A673 (cell line): ENCODE measurements around the gene S100A12. TPM values are rescaled to one million over a fixed set of nuclear protein-coding genes. Genes with fewer than 3 reads are reported as not detected.

ENCODE experiments used
- BruUV-seq: library from RNA; stranded (reverse); fragments of 400-500 nt; replicated peaks from 2 replicates; lab custom pipeline; 2021; lab: Mats Ljungman, UMichigan
- CTCF ChIA-PET: fragments of 300-600 bp; sonication (Branson Sonifier 250); formaldehyde crosslinking; loops from one replicate; lab custom pipeline; 2022; ENCODE audit warnings: antibody characterized with exemption; lab: Charles Lee
- POLR2A ChIA-PET: fragments of 300-600 bp; sonication (Branson Sonifier 250); formaldehyde crosslinking; loops from one replicate; lab custom pipeline; 2022; ENCODE audit warnings: antibody characterized with exemption; ENCODE audit not compliant: low non-redundant PET; lab: Charles Lee
- DNase-seq: peaks from one replicate; pipeline ENCODE4 v3.0.0-alpha.2; 2015; ENCODE audit warnings: low spot score
- H3K27ac ChIP-seq: fragments of 200-600 bp; sonication (generic); 2 replicates; pipeline ENCODE4 v1.5.1; 2016; ENCODE audit warnings: mixed run types, low read depth, mild to moderate bottlenecking, mixed read lengths, antibody characterized with exemption, low read length; ENCODE audit not compliant: poor library complexity, severe bottlenecking
- H3K27me3 ChIP-seq: fragments of 200-600 bp; sonication (generic); replicated peaks from 2 replicates; pipeline ENCODE4 v1.6.1; 2017; ENCODE audit warnings: mixed run types, low read depth, mild to moderate bottlenecking, mixed read lengths, antibody characterized with exemption, low read length; ENCODE audit not compliant: insufficient read depth, poor library complexity
- H3K36me3 ChIP-seq: fragments of 200-600 bp; sonication (generic); 2 replicates; pipeline ENCODE4 v1.6.1; 2016; ENCODE audit warnings: mixed run types, mild to moderate bottlenecking, mixed read lengths, antibody characterized with exemption, low read length; ENCODE audit not compliant: insufficient read depth, poor library complexity, severe bottlenecking
- H3K4me1 ChIP-seq: fragments of 200-600 bp; sonication (generic); 2 replicates; pipeline ENCODE4 v1.6.1; 2017; ENCODE audit warnings: mixed run types, mild to moderate bottlenecking, mixed read lengths, antibody characterized with exemption, low read length; ENCODE audit not compliant: insufficient read depth, poor library complexity, severe bottlenecking
- H3K4me3 ChIP-seq: fragments of 200-600 bp; sonication (generic); 2 replicates; pipeline ENCODE4 v1.5.1; 2016; ENCODE audit warnings: low read depth, mixed run types, mild to moderate bottlenecking, mixed read lengths, low read length; ENCODE audit not compliant: poor library complexity, severe bottlenecking
- H3K9me3 ChIP-seq: fragments of 200-600 bp; sonication (generic); 2 replicates; pipeline ENCODE4 v1.6.1; 2016; ENCODE audit warnings: mixed run types, low read depth, mild to moderate bottlenecking, mixed read lengths, antibody characterized with exemption, low read length; ENCODE audit not compliant: poor library complexity, severe bottlenecking
- EZH2 ChIP-seq: fragments of 200-600 bp; sonication (generic); IDR thresholded peaks from 2 replicates; pipeline ENCODE4 v1.6.1; 2017; ENCODE audit warnings: borderline replicate concordance, low read depth, mild to moderate bottlenecking, mixed read lengths, antibody characterized with exemption, low read length; ENCODE audit not compliant: poor library complexity, severe bottlenecking
- intact Hi-C: fragments of 100-400 bp; cut with micrococcal nuclease; formaldehyde crosslinking; loops from one replicate; pipeline ENCODE4 v1.10.0; 2022; ENCODE audit not compliant: unreplicated experiment
- total RNA-seq: library from RNA; stranded (reverse); gene quantifications from 2 replicates; pipeline ENCODE4 v1.2.3, GENCODE V29; 2021
- TF ChIP-seq, protein P1 (sequence below): fragments of 300-800, 200-600 bp; sonication (generic); conservative IDR thresholded peaks from 2 replicates; pipeline ENCODE4 v1.5.1; 2017; ENCODE audit warnings: low read depth, mild to moderate bottlenecking, antibody characterized with exemption, low read length, moderate library complexity, mixed read lengths

S100A12 gene
- total RNA-seq, 1 experiment from 2014 or later = not detected

DNA sequence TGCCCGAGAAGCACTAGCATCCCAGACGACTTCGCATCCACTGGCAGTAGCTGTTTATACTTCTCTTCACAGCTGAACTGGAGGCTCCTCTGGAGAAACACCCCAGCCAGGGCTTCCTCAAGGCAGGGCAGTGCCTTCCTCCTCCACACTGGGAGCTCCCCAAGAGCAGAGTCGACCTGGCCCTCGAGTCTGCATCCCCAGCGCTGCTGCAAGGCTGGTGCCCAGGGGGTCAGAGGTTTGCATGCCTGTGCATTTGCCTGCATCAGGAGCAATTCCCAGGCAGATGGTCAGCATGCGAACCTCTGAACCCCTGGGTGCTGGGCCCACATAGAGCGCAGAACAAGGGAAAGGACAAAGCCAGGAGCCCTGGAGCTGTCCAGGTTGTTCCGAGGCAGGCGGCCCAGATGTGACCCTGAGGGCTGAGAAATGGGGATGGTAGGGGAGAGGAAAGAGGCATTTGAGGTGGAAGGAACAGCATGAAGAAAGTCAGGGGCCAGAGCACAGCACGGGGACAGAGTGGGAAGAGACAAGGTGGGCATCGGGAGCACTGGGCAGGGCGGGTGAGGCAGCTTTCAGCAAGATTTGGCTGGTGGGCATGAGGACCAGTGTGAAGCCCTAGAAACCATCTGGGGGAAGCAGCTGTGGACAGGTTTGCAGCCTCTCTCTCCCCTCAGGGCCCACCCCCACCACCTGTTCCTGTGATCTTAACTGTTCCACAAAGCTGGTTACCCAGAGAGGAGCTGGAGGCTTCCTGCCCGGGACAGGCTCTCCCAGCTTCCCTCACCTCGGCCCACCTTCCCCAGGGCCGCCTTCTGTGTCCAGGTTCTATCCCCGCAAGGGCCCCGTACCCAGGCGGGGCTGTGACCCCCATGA, 21.9 kb upstream of the S100A12 start:
- BruUV-seq = no TSS peak
- H3K9me3 ChIP-seq = no peaks in the 10 kb centered on the region
- peaks cover 75% of the 10 kb centered on the region for H3K27me3 ChIP-seq
- TF ChIP-seq, protein P1, sequence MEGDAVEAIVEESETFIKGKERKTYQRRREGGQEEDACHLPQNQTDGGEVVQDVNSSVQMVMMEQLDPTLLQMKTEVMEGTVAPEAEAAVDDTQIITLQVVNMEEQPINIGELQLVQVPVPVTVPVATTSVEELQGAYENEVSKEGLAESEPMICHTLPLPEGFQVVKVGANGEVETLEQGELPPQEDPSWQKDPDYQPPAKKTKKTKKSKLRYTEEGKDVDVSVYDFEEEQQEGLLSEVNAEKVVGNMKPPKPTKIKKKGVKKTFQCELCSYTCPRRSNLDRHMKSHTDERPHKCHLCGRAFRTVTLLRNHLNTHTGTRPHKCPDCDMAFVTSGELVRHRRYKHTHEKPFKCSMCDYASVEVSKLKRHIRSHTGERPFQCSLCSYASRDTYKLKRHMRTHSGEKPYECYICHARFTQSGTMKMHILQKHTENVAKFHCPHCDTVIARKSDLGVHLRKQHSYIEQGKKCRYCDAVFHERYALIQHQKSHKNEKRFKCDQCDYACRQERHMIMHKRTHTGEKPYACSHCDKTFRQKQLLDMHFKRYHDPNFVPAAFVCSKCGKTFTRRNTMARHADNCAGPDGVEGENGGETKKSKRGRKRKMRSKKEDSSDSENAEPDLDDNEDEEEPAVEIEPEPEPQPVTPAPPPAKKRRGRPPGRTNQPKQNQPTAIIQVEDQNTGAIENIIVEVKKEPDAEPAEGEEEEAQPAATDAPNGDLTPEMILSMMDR = no peak
- TF ChIP-seq EZH2 = no peak
- intact Hi-C loops = no loop called here
- H3K4me3 ChIP-seq = no peak overlapping the region
- no peak overlapping the region for H3K27ac ChIP-seq
- no peaks in the 10 kb centered on the region for H3K36me3 ChIP-seq
- DNase-seq = no peak
- ChIA-PET POLR2A (no interaction called here), CTCF (no interaction called here)
- no peaks in the 10 kb centered on the region for H3K4me1 ChIP-seq

DNA sequence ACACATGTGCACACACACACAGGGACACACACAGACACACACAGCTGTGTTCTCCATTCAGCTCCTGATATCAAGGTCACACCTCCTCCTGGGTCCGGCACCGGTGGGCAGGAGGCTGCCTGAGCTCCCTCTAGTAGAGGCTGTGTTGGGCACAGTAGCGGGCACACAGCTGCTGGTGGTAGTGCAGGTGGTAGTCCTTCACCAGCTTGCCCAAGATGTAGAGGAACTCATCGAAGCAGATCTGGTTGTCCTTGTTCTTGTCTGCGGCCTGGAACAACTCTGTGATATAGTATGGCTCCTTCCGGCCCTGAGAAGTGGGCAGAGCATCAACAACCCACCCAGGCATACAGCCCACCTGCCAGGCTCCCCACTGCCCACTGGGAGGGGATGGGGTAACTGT, 21.0 kb upstream of the S100A12 start:
- TF ChIP-seq EZH2 = no peak
- TF ChIP-seq, protein P1 = no peak
- intact Hi-C loops = no loop called here
- Histone ChIP-seq H3K4me3 (no peak overlapping the region), H3K9me3 (no peaks in the 10 kb centered on the region), H3K36me3 (no peaks in the 10 kb centered on the region), H3K27ac (no peak overlapping the region), H3K4me1 (no peaks in the 10 kb centered on the region), H3K27me3 (peaks cover 75% of the 10 kb centered on the region)
- POLR2A ChIA-PET = no interaction called here
- DNase-seq = no peak
- no TSS peak for BruUV-seq
- CTCF ChIA-PET = no interaction called here

DNA sequence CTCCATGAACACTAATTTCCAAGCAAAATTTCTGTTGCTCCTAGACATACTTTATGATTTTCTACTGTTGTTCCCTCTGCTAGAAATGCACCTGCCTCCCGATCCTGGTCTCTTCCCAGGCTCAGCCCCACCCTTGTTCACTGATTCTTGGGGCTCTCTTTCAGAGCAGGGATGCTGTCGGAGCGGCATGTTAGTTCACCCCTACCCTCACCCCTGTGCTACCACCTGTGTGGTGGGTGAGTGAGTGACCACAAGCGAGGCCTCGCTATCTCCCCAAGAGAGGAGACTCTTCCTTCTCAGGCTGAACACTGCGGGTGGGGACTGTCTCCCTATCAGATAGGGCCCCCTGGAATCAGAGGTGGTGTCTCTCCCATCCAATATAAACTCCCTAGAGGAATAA, 20.4 kb upstream of the S100A12 start:
- BruUV-seq = no TSS peak

More for the DNA sequence above, 20.4 kb upstream of the S100A12 start:
- Histone ChIP-seq H3K27ac (no peak overlapping the region), H3K4me1 (no peaks in the 10 kb centered on the region), H3K9me3 (no peaks in the 10 kb centered on the region), H3K27me3 (peaks cover 73% of the 10 kb centered on the region), H3K4me3 (no peak overlapping the region), H3K36me3 (no peaks in the 10 kb centered on the region)
- ChIA-PET POLR2A (no interaction called here), CTCF (no interaction called here)
- TF ChIP-seq, protein P1 = no peak
- no peak for TF ChIP-seq EZH2
- no peak for DNase-seq
- intact Hi-C loops = no loop called here
